Loucy (cell line): ENCODE results near the gene CAMTA1.

Experiments used
- H2AFZ ChIP-seq: fragments of 200-600 bp; sonication (generic); 2 replicates; pipeline ENCODE4 v1.6.0; 2016; ENCODE audit warnings: antibody characterized with exemption, mild to moderate bottlenecking, low read length, moderate library complexity
- H3F3A ChIP-seq: fragments of 200-600 bp; 2 replicates; pipeline ENCODE4 v1.6.0; 2016; ENCODE audit warnings: antibody characterized with exemption, low read depth, mild to moderate bottlenecking
- H3K27me3 ChIP-seq: fragments of 200-600 bp; sonication (generic); 2 replicates; pipeline ENCODE4 v1.6.1; 2014; ENCODE audit warnings: low read length, mild to moderate bottlenecking; ENCODE audit not compliant: insufficient read depth, poor library complexity, severe bottlenecking
- H3K36me3 ChIP-seq: fragments of 200-600 bp; sonication (generic); 2 replicates; pipeline ENCODE4 v1.6.1; 2016; ENCODE audit warnings: low read length; ENCODE audit not compliant: insufficient read depth
- H3K4me1 ChIP-seq: fragments of 200-600 bp; sonication (generic); 2 replicates; pipeline ENCODE4 v1.5.1; 2014; ENCODE audit warnings: low read length, mild to moderate bottlenecking; ENCODE audit not compliant: insufficient read depth, poor library complexity, severe bottlenecking
- H3K4me2 ChIP-seq: fragments of 200-600 bp; sonication (generic); 2 replicates; pipeline ENCODE4 v1.6.0; 2014; ENCODE audit warnings: antibody characterized with exemption, low read length, low read depth, mild to moderate bottlenecking; ENCODE audit not compliant: poor library complexity, severe bottlenecking
- H3K4me3 ChIP-seq: fragments of 200-600 bp; sonication (generic); 2 replicates; pipeline ENCODE4 v1.5.1; 2014; ENCODE audit warnings: low read length, mild to moderate bottlenecking, mixed read lengths; ENCODE audit not compliant: poor library complexity, severe bottlenecking
- H3K79me2 ChIP-seq: fragments of 200-600 bp; sonication (generic); 2 replicates; pipeline ENCODE4 v1.6.1; 2014; ENCODE audit warnings: low read length; ENCODE audit not compliant: insufficient read depth
- H3K9ac ChIP-seq: fragments of 200-600 bp; sonication (generic); 2 replicates; pipeline ENCODE4 v1.6.0; 2014; ENCODE audit warnings: mild to moderate bottlenecking, low read depth, low read length, moderate library complexity; ENCODE audit not compliant: poor library complexity, severe bottlenecking
- H3K9me2 ChIP-seq: fragments of 200-600 bp; sonication (generic); replicated peaks from 2 replicates; pipeline ENCODE4 v1.6.1; 2016; ENCODE audit warnings: low read depth, low read length, mixed read lengths
- H3K9me3 ChIP-seq: fragments of 200-600 bp; sonication (generic); 2 replicates; pipeline ENCODE4 v1.6.1; 2014; ENCODE audit warnings: mild to moderate bottlenecking, antibody characterized with exemption, low read length, low read depth; ENCODE audit not compliant: insufficient read depth
- H4K20me1 ChIP-seq: fragments of 200-600 bp; sonication (generic); 2 replicates; pipeline ENCODE4 v1.6.0; 2014; ENCODE audit warnings: antibody characterized with exemption, low read length, mild to moderate bottlenecking; ENCODE audit not compliant: insufficient read depth, poor library complexity, severe bottlenecking
- CTCF ChIP-seq: fragments of 200-600 bp; sonication (generic); conservative IDR thresholded peaks from 2 replicates; pipeline ENCODE4 v1.5.1; 2014; ENCODE audit warnings: mild to moderate bottlenecking, antibody characterized with exemption, low read length
- EZH2phosphoT487 ChIP-seq: fragments of 200-600 bp; IDR thresholded peaks from 2 replicates; pipeline ENCODE4 v1.6.1; 2018; ENCODE audit warnings: antibody characterized with exemption, mild to moderate bottlenecking, moderate library complexity, borderline replicate concordance

CAMTA1 gene

GRCh38 chr1:6960860-6961259 lies 175.6 kb downstream of the CAMTA1 start:
- Histone ChIP-seq H3K36me3 (no peaks in the 10 kb centered on the region), H3K27me3 (no peaks in the 10 kb centered on the region), H3K9ac (no peak overlapping the region), H3F3A (no peaks in the 10 kb centered on the region), H3K79me2 (no peaks in the 10 kb centered on the region), H3K9me2 (no peaks in the 10 kb centered on the region), H4K20me1 (no peaks in the 10 kb centered on the region), H3K4me1 (peaks cover 12% of the 10 kb centered on the region), H3K9me3 (no peaks in the 10 kb centered on the region), H3K4me3 (no peak overlapping the region), H2AFZ (no peak overlapping the region), H3K4me2 (no peak overlapping the region)
- no peak for TF ChIP-seq CTCF
- no peak for TF ChIP-seq EZH2phosphoT487

GRCh38 chr1:6961289-6961688 lies 176.0 kb downstream of the CAMTA1 start:
- H3K27me3 ChIP-seq = no peaks in the 10 kb centered on the region
- no peak overlapping the region for H3K4me2 ChIP-seq
- peaks cover 12% of the 10 kb centered on the region for H3K4me1 ChIP-seq
- H2AFZ ChIP-seq = no peak overlapping the region
- H4K20me1 ChIP-seq = no peaks in the 10 kb centered on the region
- H3K9me2 ChIP-seq = no peaks in the 10 kb centered on the region
- no peaks in the 10 kb centered on the region for H3K9me3 ChIP-seq
- H3K79me2 ChIP-seq = no peaks in the 10 kb centered on the region
- no peak overlapping the region for H3K9ac ChIP-seq
- H3F3A ChIP-seq = no peaks in the 10 kb centered on the region
- H3K36me3 ChIP-seq = no peaks in the 10 kb centered on the region
- no peak overlapping the region for H3K4me3 ChIP-seq
- TF ChIP-seq CTCF (no peak), EZH2phosphoT487 (no peak)

GRCh38 chr1:6961905-6962477 lies 176.7 kb downstream of the CAMTA1 start:
- Histone ChIP-seq H3K9me3 (no peaks in the 10 kb centered on the region), H3K4me2 (no peak overlapping the region), H3K36me3 (no peaks in the 10 kb centered on the region), H4K20me1 (no peaks in the 10 kb centered on the region), H3K9me2 (no peaks in the 10 kb centered on the region), H3K27me3 (no peaks in the 10 kb centered on the region), H3K4me3 (no peak overlapping the region), H2AFZ (no peak overlapping the region), H3F3A (no peaks in the 10 kb centered on the region), H3K9ac (no peak overlapping the region), H3K4me1 (peaks cover 12% of the 10 kb centered on the region), H3K79me2 (no peaks in the 10 kb centered on the region)
- no peak for TF ChIP-seq EZH2phosphoT487

GRCh38 chr1:6962478-6962995 lies 177.3 kb downstream of the CAMTA1 start:
- TF ChIP-seq CTCF = no peak
- TF ChIP-seq EZH2phosphoT487 = no peak
- Histone ChIP-seq H3K4me3 (no peak overlapping the region), H2AFZ (no peak overlapping the region), H4K20me1 (no peaks in the 10 kb centered on the region), H3K9me2 (no peaks in the 10 kb centered on the region), H3K9me3 (no peaks in the 10 kb centered on the region), H3K4me1 (peaks cover 17% of the 10 kb centered on the region), H3K9ac (no peak overlapping the region), H3K4me2 (no peak overlapping the region), H3K79me2 (no peaks in the 10 kb centered on the region), H3K27me3 (no peaks in the 10 kb centered on the region), H3F3A (peaks cover under 1% of the 10 kb centered on the region; the same call in 1 of the 2 replicates), H3K36me3 (no peaks in the 10 kb centered on the region)
